T-helper 22 cell (primary cell): Measurements from ENCODE around the gene SCAND1.

Experiments used
- DNase-seq: peaks from one replicate; pipeline ENCODE4 v3.0.0-alpha.2; 2020; ENCODE audit warnings: low read depth

SCAND1 gene

DNA sequence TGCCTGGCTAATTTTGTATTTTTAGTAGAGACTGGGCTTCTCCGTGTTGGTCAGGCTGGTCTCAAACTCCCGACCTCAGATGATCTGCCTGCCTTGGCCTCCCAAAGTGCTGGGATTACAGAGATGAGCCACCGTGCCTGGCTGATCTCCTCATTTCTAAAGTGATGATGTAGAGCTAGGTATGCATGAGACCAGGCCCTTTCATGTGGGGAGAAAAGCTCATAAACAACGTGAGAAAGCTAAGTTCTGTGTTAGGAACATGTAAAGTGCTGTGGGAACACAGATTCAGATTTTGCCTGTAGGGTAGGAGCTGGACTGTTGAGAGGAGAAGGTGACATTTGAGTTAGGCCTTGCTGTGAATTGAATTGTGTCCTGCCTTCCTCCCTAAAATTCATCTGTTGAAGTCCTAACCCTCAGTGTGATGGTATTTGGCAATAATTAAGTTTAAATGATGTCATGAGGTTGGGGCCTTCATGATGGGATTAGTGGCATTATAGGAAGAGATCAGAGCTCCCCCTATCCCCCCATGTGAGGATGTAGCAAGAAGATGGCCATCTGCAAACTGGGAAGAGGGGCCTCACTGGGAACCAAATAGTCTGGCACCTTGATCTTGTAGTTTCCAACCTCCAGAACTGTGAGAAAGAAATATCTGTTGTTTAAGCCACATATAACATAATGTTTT lies 49.2 kb downstream of the SCAND1 start:
- DNase-seq, result no peak

DNA sequence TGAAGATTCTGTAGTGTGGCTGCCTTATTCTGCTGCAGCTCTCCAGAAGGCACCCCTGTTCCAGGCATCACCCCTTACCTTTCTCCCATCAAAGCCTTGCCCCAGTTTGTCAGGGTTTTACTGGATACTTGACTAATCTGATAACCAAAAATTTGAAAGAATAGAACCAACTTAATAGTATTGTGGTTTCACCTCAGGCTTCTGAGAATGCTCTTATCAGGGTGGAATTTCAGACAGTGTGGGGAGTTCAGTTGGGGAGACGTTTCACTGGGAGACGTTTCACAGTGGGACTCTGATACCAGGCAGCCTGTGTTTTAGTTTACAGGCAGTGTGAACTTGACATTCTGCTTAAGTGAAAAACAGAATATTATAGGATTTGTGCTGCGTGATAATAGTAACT lies 50.5 kb downstream of the SCAND1 start:
- DNase-seq, result no peak
